Progenitor cell of endocrine pancreas (in vitro differentiated cells): ENCODE data around the gene INPP5J. TPM values are rescaled to one million over a fixed set of nuclear protein-coding genes. Genes with fewer than 3 reads are reported as not detected.
A peak's percentile ranks its signal among the peaks of the same experiment; 100 is the strongest.
"Not testable (repeated sequence)": the region's sequence is repeated elsewhere in the genome, so short reads cannot be mapped to it uniquely, and the experiment has no call there.

Experiments
- DNase-seq: peaks from one replicate; pipeline ENCODE4 v3.0.0; 2021; ENCODE audit warnings: low spot score; ENCODE audit not compliant: unreplicated experiment
- H3K27ac Mint-ChIP-seq: 2 replicates; pipeline ENCODE4 v1.8.0; 2021; ENCODE audit warnings: mild to moderate bottlenecking, moderate library complexity, mixed read lengths
- H3K27me3 Mint-ChIP-seq: 2 replicates; pipeline ENCODE4 v1.8.0; 2021; ENCODE audit warnings: mixed read lengths
- H3K36me3 Mint-ChIP-seq: 2 replicates; pipeline ENCODE4 v1.8.0; 2022; ENCODE audit warnings: mixed read lengths; ENCODE audit not compliant: insufficient read depth
- H3K4me1 Mint-ChIP-seq: 2 replicates; pipeline ENCODE4 v1.8.0; 2021; ENCODE audit warnings: low read depth, mixed read lengths
- H3K4me3 Mint-ChIP-seq: 2 replicates; pipeline ENCODE4 v1.8.0; 2021; ENCODE audit warnings: low read depth, mild to moderate bottlenecking, moderate library complexity, mixed read lengths
- H3K9me3 Mint-ChIP-seq: 2 replicates; pipeline ENCODE4 v1.8.0; 2021; ENCODE audit warnings: low read depth, mixed read lengths
- CTCF ChIP-seq: fragments of 200-600 bp; sonication (generic); IDR thresholded peaks from one replicate; pipeline ENCODE4 v1.5.0; 2021; ENCODE audit warnings: antibody characterized with exemption, mild to moderate bottlenecking; ENCODE audit not compliant: unreplicated experiment
- total RNA-seq: library from RNA; stranded (reverse); gene quantifications from 2 replicates; pipeline ENCODE4 v1.2.1, GENCODE V29; 2021

Gene INPP5J
- total RNA-seq, 1 donor from 2014 or later: 17.9 TPM

- no peak overlapping the region for H3K4me3 Mint-ChIP-seq
- no peak for DNase-seq
- TF ChIP-seq CTCF: no peak
- peaks cover 27% of the 10 kb centered on the region for H3K27me3 Mint-ChIP-seq
- no peaks in the 10 kb centered on the region for H3K9me3 Mint-ChIP-seq
- H3K36me3 Mint-ChIP-seq: no peaks in the 10 kb centered on the region
- H3K27ac Mint-ChIP-seq: peak overlapping the region; percentile 62
- H3K4me1 Mint-ChIP-seq: peaks cover 5% of the 10 kb centered on the region
Observed at GRCh38 chr22:31105282-31105929, 17.4 kb upstream of the INPP5J start.

GRCh38 chr22:31106001-31106571 lies 16.7 kb upstream of the INPP5J start:
- Mint-ChIP-seq H3K4me3 (no peak overlapping the region), H3K4me1 (peaks cover 5% of the 10 kb centered on the region), H3K27me3 (peaks cover 27% of the 10 kb centered on the region), H3K36me3 (no peaks in the 10 kb centered on the region), H3K27ac (peak overlapping the region; percentile 41), H3K9me3 (no peaks in the 10 kb centered on the region)
- no peak for TF ChIP-seq CTCF
- DNase-seq: no peak

- H3K27ac Mint-ChIP-seq: peak overlapping the region; percentile 80
- no peaks in the 10 kb centered on the region for H3K36me3 Mint-ChIP-seq
- TF ChIP-seq CTCF: no peak
- peak overlapping the region; percentile 56 for H3K4me3 Mint-ChIP-seq
- H3K9me3 Mint-ChIP-seq: no peaks in the 10 kb centered on the region
- H3K4me1 Mint-ChIP-seq: peaks cover 5% of the 10 kb centered on the region
- no peak for DNase-seq
- H3K27me3 Mint-ChIP-seq: peaks cover 27% of the 10 kb centered on the region
Observed at GRCh38 chr22:31106731-31107177, 16.0 kb upstream of the INPP5J start.

GRCh38 chr22:31107178-31107893 lies 15.4 kb upstream of the INPP5J start, which contains the start of gene SELENOM:
Gene SELENOM, minus strand, starts transcription at chr22:31107568. Its CDS starts 63 bp downstream, at chr22:31107505.
- peak; percentile 83 for DNase-seq
- peak; percentile 81 for TF ChIP-seq CTCF
- Mint-ChIP-seq H3K4me3 (peak within 1 kb of the TSS; percentile 71), H3K27me3 (peaks cover 27% of the 10 kb centered on the region), H3K9me3 (no peaks in the 10 kb centered on the region), H3K27ac (peak within 1 kb of the TSS; percentile 87), H3K36me3 (no peaks in the 10 kb centered on the region), H3K4me1 (peaks cover 5% of the 10 kb centered on the region)

- Mint-ChIP-seq H3K36me3 (no peaks in the 10 kb centered on the region), H3K27me3 (peaks cover 27% of the 10 kb centered on the region), H3K9me3 (no peaks in the 10 kb centered on the region), H3K4me1 (peaks cover 5% of the 10 kb centered on the region), H3K4me3 (peak overlapping the region; percentile 71), H3K27ac (peak overlapping the region; percentile 87)
- no peak for TF ChIP-seq CTCF
- no peak for DNase-seq
Observed at GRCh38 chr22:31107894-31108218, 14.9 kb upstream of the INPP5J start.

GRCh38 chr22:31112547-31113091 lies 10.1 kb upstream of the INPP5J start:
- not testable (repeated sequence) for H3K27ac Mint-ChIP-seq, H3K4me1 Mint-ChIP-seq, H3K9me3 Mint-ChIP-seq, H3K36me3 Mint-ChIP-seq, H3K27me3 Mint-ChIP-seq, H3K4me3 Mint-ChIP-seq, DNase-seq
